AG04449 (cell line): ENCODE results near the gene TET3.

Source experiments
- CTCF ChIA-PET: fragments of 350-600 bp; formaldehyde crosslinking; extraction: SDS; loops from one replicate; lab custom pipeline; 2021; ENCODE audit warnings: antibody characterized with exemption; lab: Yijun Ruan, JAX
- POLR2A ChIA-PET: fragments of 400-600, 350-600 bp; formaldehyde crosslinking; extraction: SDS; loops from one replicate; lab custom pipeline; 2020; ENCODE audit warnings: antibody characterized with exemption, inconsistent platforms; lab: Yijun Ruan, JAX
- DNase-seq: peaks from one replicate; pipeline ENCODE4 v3.0.0-alpha.2; 2010; ENCODE audit warnings: low read depth, low spot score
- H3K4me3 ChIP-seq: 2 replicates; pipeline ENCODE4 v1.5.1; 2011; ENCODE audit warnings: low read depth, mild to moderate bottlenecking, control low read depth, low read length
- CTCF ChIP-seq: IDR thresholded peaks from one replicate; pipeline ENCODE4 v1.5.1; 2011; ENCODE audit warnings: mild to moderate bottlenecking, moderate library complexity, low read length, control low read depth, inconsistent platforms; ENCODE audit not compliant: insufficient read depth; ENCODE audit errors: missing control alignments

Gene TET3

DNA sequence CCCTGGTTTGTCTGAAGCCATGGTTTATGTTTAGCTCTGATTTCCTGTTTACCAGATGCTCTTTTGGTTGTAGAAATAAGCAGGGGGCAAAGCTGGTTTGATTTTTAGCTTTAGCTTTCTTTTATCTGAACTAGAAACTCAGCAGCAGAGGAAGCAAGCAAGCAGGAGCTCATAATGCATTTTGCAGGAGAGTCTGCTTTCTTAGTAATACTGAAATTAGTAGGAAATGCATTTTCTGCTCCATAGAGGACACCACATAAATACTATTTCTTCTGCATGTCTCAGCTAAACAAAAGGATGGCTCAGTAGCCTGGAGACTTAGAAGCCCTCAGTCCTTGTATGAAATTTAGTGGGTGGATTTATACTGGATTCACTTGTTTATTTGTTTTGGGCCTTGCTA is 34.9 kb upstream of the TET3 start:
- DNase-seq: no peak
- ChIA-PET CTCF (no interaction called here), POLR2A (no interaction called here)
- TF ChIP-seq CTCF: no peak
- H3K4me3 ChIP-seq: no peak overlapping the region

- no peak for TF ChIP-seq CTCF
- POLR2A ChIA-PET: interaction anchor here (0.6 kb wide), 1 partner anchor 23 kb away, joined by 4 read pairs; no protein-coding TSS in a partner anchor
- CTCF ChIA-PET: interaction anchor here (1.1 kb wide), 1 partner anchor 126 kb away, joined by 3 read pairs; no protein-coding TSS in a partner anchor
- no peak overlapping the region for H3K4me3 ChIP-seq
- no peak for DNase-seq
Measured at GRCh38 chr2:73952499-73953446, 31.9 kb upstream of the TET3 start.

DNA sequence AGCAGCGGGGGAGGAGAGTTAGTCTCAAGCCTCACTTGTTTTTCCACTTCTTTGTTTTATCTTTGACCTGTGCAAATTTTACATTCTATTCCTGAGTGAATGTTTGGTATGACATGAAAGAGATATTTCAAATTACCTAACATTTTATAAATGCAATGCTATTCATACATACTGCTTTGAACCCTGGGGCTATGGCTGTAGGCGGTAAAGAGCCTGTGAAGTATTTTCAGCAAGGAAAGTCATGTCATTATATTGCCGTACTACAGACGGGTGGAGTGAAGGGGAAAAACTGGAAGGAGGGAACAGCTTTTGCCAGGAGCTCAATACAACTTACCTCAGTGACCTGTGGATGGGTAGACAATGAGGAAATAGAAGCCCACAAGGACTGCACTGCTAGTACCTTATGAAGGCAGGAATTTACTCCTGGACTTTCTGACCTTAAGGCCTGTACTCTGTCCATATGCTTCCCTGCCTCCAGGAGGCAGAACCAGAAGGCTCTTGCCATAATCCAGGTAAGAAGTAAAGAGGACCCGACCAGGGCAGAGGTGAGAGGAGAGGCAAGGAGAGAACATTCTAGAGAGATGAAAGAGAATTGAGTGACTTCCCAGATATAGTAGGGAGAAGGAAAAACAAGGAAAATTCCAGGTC is 28.4 kb upstream of the TET3 start:
- no peak for DNase-seq
- POLR2A ChIA-PET: no interaction called here
- H3K4me3 ChIP-seq: no peak overlapping the region
- CTCF ChIA-PET: interaction anchor here (0.6 kb wide), 1 partner anchor 165 kb away, joined by 4 read pairs; no protein-coding TSS in a partner anchor
- TF ChIP-seq CTCF: no peak

- POLR2A ChIA-PET: no interaction called here
- TF ChIP-seq CTCF: no peak
- CTCF ChIA-PET: no interaction called here
- DNase-seq: no peak
- no peak overlapping the region for H3K4me3 ChIP-seq
Measured at GRCh38 chr2:73961274-73961673, 23.4 kb upstream of the TET3 start.

- DNase-seq: no peak
- ChIA-PET CTCF (no interaction called here), POLR2A (no interaction called here)
- H3K4me3 ChIP-seq: no peak overlapping the region
- TF ChIP-seq CTCF: no peak
Measured at GRCh38 chr2:73961823-73962615, 22.7 kb upstream of the TET3 start.
